Liver (tissue), 9 donors: ENCODE results near the gene CAMK1D. TPM values are rescaled to one million over a fixed set of nuclear protein-coding genes. Genes with fewer than 3 reads are reported as not detected.

ENCODE experiments used
- DNase-seq: peaks from one replicate; pipeline ENCODE4 v3.0.0-alpha.2; 2017; ENCODE audit warnings: low spot score
- H3K27ac ChIP-seq, 2 donors: one replicate each; pipeline ENCODE4 v1.7.0; 2013; ENCODE audit warnings: inconsistent platforms in 2 of 2, low read length in 2 of 2, control low read depth in 1 of 2, low read depth in 1 of 2, mild to moderate bottlenecking in 1 of 2
- H3K27me3 ChIP-seq, 4 donors: one replicate each; pipeline versions ENCODE4 v1.6.1 to v1.7.0; 2013; ENCODE audit warnings: low read length in 3 of 4, inconsistent platforms in 1 of 4, mild to moderate bottlenecking in 1 of 4, moderate library complexity in 1 of 4; ENCODE audit not compliant: control insufficient read depth in 4 of 4, insufficient read depth in 4 of 4
- H3K36me3 ChIP-seq, 4 donors: one replicate each; pipeline versions ENCODE4 v1.6.1 to v1.7.0; 2013; ENCODE audit warnings: low read length in 3 of 4, mild to moderate bottlenecking in 3 of 4, low read depth in 1 of 4, moderate library complexity in 1 of 4; ENCODE audit not compliant: control insufficient read depth in 4 of 4, insufficient read depth in 3 of 4
- H3K4me1 ChIP-seq, 4 donors: one replicate each; pipeline versions ENCODE4 v1.6.1 to v1.7.0; 2013; ENCODE audit warnings: low read length in 3 of 4, mild to moderate bottlenecking in 3 of 4, moderate library complexity in 1 of 4; ENCODE audit not compliant: control insufficient read depth in 4 of 4, insufficient read depth in 4 of 4
- H3K4me3 ChIP-seq, 3 donors: one replicate each; pipeline versions ENCODE4 v1.6.1 to v1.7.0; 2013; ENCODE audit warnings: low read length in 3 of 3, control low read depth in 1 of 3, low read depth in 1 of 3, mild to moderate bottlenecking in 1 of 3
- H3K9ac ChIP-seq, 2 donors: one replicate each; pipeline ENCODE4 v1.7.0; 2013; ENCODE audit warnings: low read length in 2 of 2, mild to moderate bottlenecking in 2 of 2, moderate library complexity in 2 of 2, control low read depth in 1 of 2, low read depth in 1 of 2
- H3K9me3 ChIP-seq, 4 donors: one replicate each; pipeline versions ENCODE4 v1.6.1 to v1.7.0; 2013; ENCODE audit warnings: low read length in 3 of 4; ENCODE audit not compliant: control insufficient read depth in 4 of 4
- ATF3 ChIP-seq: IDR thresholded peaks from 2 replicates; pipeline ENCODE4 v1.6.1; 2016; ENCODE audit warnings: antibody characterized with exemption
- CTCF ChIP-seq: fragments of 150-350 bp; IDR thresholded peaks from 2 replicates; pipeline ENCODE4 v1.5.1; 2017; ENCODE audit warnings: improper control_type of control experiment, low read depth, low read length; ENCODE audit not compliant: missing input control
- EGR1 ChIP-seq, 2 donors: IDR thresholded peaks; 2 replicates each; pipeline ENCODE4 v1.6.1; 2016 to 2018; ENCODE audit warnings: antibody characterized with exemption in 2 of 2, low read depth in 2 of 2
- FOXA2 ChIP-seq: IDR thresholded peaks from 2 replicates; pipeline ENCODE4 v1.6.1; 2016; ENCODE audit warnings: antibody characterized with exemption
- GABPA ChIP-seq, 2 donors: IDR thresholded peaks in 1 of 2; conservative IDR thresholded peaks in 1 of 2; 2 replicates each; pipeline ENCODE4 v1.6.1; 2016; ENCODE audit warnings: antibody characterized with exemption in 2 of 2, mild to moderate bottlenecking in 1 of 2, moderate library complexity in 1 of 2
- HNF4A ChIP-seq, 2 donors: conservative IDR thresholded peaks; 2 replicates each; pipeline ENCODE4 v1.6.1; 2016; ENCODE audit warnings: antibody characterized with exemption in 2 of 2, mild to moderate bottlenecking in 2 of 2
- HNF4G ChIP-seq: IDR thresholded peaks from 2 replicates; pipeline ENCODE4 v1.6.1; 2016; ENCODE audit warnings: antibody characterized with exemption
- MAX ChIP-seq: IDR thresholded peaks from 2 replicates; pipeline ENCODE4 v1.6.1; 2016; ENCODE audit warnings: antibody characterized with exemption
- RAD21 ChIP-seq, 2 donors: IDR thresholded peaks; 2 replicates each; pipeline ENCODE4 v1.6.1; 2016; ENCODE audit warnings: antibody characterized with exemption in 2 of 2, mild to moderate bottlenecking in 2 of 2
- RXRA ChIP-seq, 2 donors: IDR thresholded peaks; 2 replicates each; pipeline ENCODE4 v1.6.1; 2017 to 2018; ENCODE audit warnings: antibody characterized with exemption in 2 of 2, mild to moderate bottlenecking in 1 of 2
- SP1 ChIP-seq: IDR thresholded peaks from 2 replicates; pipeline ENCODE4 v1.6.1; 2018; ENCODE audit warnings: antibody characterized with exemption, mild to moderate bottlenecking
- TAF1 ChIP-seq: conservative IDR thresholded peaks from 2 replicates; pipeline ENCODE4 v1.6.1; 2016; ENCODE audit warnings: antibody characterized with exemption, mild to moderate bottlenecking
- YY1 ChIP-seq: IDR thresholded peaks from 2 replicates; pipeline ENCODE4 v1.6.1; 2016; ENCODE audit warnings: antibody characterized with exemption, mild to moderate bottlenecking
- WGBS: extraction: QIAGEN DNeasy Blood & Tissue Kit; methylation state at CpG from one replicate; pipeline ENCODE4 v1.1.7; 2013; 5-methylcytosine and 5-hydroxymethylcytosine counted together
- polyA plus RNA-seq, 2 donors: library from polyadenylated mRNA; stranded (reverse) in 1 of 2; unstranded in 1 of 2; fragments of 200-250 nt in 1 of 2; fragments of >200 nt in 1 of 2; fragmentation: Nextera tagmentation in 1 of 2; extraction: Ambion mirVana in 1 of 2; gene quantifications; one replicate each; pipeline versions ENCODE4 v1.2.1 to v1.2.3, GENCODE V29; 2013 to 2015
- total RNA-seq, 2 donors: library from RNA; depleted of rRNA; stranded (reverse); fragments of >200 nt; gene quantifications; one replicate each; pipeline ENCODE4 v1.2.3, GENCODE V29; 2014
- TF ChIP-seq, protein P1 (sequence below): IDR thresholded peaks from 2 replicates; pipeline ENCODE4 v1.6.1; 2016; ENCODE audit warnings: antibody characterized with exemption, mild to moderate bottlenecking
- TF ChIP-seq, protein P2 (sequence below): IDR thresholded peaks from 2 replicates; pipeline ENCODE4 v1.6.1; 2016; ENCODE audit warnings: antibody characterized with exemption
- donor health status: healthy.
- donor health status: healthy.
- donor health status: healthy.
- donor health status: healthy.
- donor health status: healthy.

CAMK1D gene
- total and polyA plus RNA-seq, 4 donors: 2.7 to 10.1 (median 4.2) TPM

- 70% methylated on average over 14 of the region's 14 CpGs for WGBS
- DNase-seq: no peak
- H3K27ac ChIP-seq: no peak overlapping the region
- H3K4me3 ChIP-seq: no peak overlapping the region
- TF ChIP-seq RXRA (IDR thresholded peaks at IDR 0.05) (no peak), YY1 (no peak), EGR1 (IDR thresholded peaks at IDR 0.05; ENCODE audit: low read depth in 2 of 2) (no peak), MAX (no peak), ATF3 (no peak), FOXA2 (no peak), TAF1 (no peak), GABPA (IDR thresholded peaks at IDR 0.05 in 1 of 2, conservative IDR thresholded peaks at IDR 0.05 in 1 of 2) (no peak), HNF4A (conservative IDR thresholded peaks at IDR 0.05) (no peak), CTCF (no peak), SP1 (no peak), HNF4G (no peak), RAD21 (IDR thresholded peaks at IDR 0.05) (no peak)
- TF ChIP-seq, protein P1, sequence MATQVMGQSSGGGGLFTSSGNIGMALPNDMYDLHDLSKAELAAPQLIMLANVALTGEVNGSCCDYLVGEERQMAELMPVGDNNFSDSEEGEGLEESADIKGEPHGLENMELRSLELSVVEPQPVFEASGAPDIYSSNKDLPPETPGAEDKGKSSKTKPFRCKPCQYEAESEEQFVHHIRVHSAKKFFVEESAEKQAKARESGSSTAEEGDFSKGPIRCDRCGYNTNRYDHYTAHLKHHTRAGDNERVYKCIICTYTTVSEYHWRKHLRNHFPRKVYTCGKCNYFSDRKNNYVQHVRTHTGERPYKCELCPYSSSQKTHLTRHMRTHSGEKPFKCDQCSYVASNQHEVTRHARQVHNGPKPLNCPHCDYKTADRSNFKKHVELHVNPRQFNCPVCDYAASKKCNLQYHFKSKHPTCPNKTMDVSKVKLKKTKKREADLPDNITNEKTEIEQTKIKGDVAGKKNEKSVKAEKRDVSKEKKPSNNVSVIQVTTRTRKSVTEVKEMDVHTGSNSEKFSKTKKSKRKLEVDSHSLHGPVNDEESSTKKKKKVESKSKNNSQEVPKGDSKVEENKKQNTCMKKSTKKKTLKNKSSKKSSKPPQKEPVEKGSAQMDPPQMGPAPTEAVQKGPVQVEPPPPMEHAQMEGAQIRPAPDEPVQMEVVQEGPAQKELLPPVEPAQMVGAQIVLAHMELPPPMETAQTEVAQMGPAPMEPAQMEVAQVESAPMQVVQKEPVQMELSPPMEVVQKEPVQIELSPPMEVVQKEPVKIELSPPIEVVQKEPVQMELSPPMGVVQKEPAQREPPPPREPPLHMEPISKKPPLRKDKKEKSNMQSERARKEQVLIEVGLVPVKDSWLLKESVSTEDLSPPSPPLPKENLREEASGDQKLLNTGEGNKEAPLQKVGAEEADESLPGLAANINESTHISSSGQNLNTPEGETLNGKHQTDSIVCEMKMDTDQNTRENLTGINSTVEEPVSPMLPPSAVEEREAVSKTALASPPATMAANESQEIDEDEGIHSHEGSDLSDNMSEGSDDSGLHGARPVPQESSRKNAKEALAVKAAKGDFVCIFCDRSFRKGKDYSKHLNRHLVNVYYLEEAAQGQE: no peak
- TF ChIP-seq, protein P2, sequence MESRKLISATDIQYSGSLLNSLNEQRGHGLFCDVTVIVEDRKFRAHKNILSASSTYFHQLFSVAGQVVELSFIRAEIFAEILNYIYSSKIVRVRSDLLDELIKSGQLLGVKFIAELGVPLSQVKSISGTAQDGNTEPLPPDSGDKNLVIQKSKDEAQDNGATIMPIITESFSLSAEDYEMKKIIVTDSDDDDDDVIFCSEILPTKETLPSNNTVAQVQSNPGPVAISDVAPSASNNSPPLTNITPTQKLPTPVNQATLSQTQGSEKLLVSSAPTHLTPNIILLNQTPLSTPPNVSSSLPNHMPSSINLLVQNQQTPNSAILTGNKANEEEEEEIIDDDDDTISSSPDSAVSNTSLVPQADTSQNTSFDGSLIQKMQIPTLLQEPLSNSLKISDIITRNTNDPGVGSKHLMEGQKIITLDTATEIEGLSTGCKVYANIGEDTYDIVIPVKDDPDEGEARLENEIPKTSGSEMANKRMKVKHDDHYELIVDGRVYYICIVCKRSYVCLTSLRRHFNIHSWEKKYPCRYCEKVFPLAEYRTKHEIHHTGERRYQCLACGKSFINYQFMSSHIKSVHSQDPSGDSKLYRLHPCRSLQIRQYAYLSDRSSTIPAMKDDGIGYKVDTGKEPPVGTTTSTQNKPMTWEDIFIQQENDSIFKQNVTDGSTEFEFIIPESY: no peak
- H3K9ac ChIP-seq: no peak overlapping the region
- no peaks in the 10 kb centered on the region for H3K27me3 ChIP-seq
- no peaks in the 10 kb centered on the region for H3K36me3 ChIP-seq
- H3K9me3 ChIP-seq: no peaks in the 10 kb centered on the region
- H3K4me1 ChIP-seq: peaks cover 0 to 9% (median 2%) of the 10 kb centered on the region in 4 donors
Measured at GRCh38 chr10:12847361-12847975, 498.1 kb downstream of the CAMK1D start.
